Thymus (tissue), 11 donors: Measurements from ENCODE around the gene TSPYL6. TPM values are rescaled to one million over a fixed set of nuclear protein-coding genes. Genes with fewer than 3 reads are reported as not detected.

Experiments used
- DNase-seq, 9 donors: peaks; one replicate each; pipeline ENCODE4 v3.0.0-alpha.2; 2013; ENCODE audit warnings: low spot score in 9 of 9, low read depth in 6 of 9, missing footprints in 1 of 9
- H3K27ac ChIP-seq, 2 donors: one replicate each; pipeline ENCODE4 v1.5.1; 2013; ENCODE audit warnings: control low read depth in 1 of 2, low read depth in 1 of 2, low read length in 1 of 2, mild to moderate bottlenecking in 1 of 2, moderate library complexity in 1 of 2
- H3K27me3 ChIP-seq, 2 donors: one replicate each; pipeline ENCODE4 v1.5.1; 2013; ENCODE audit warnings: low read length in 1 of 2; ENCODE audit not compliant: control insufficient read depth in 2 of 2, insufficient read depth in 1 of 2
- H3K36me3 ChIP-seq, 2 donors: one replicate each; pipeline ENCODE4 v1.5.1; 2013; ENCODE audit warnings: low read length in 1 of 2, mild to moderate bottlenecking in 1 of 2, moderate library complexity in 1 of 2; ENCODE audit not compliant: control insufficient read depth in 2 of 2, insufficient read depth in 2 of 2
- H3K4me1 ChIP-seq, 2 donors: one replicate each; pipeline ENCODE4 v1.5.1; 2013; ENCODE audit warnings: low read length in 2 of 2; ENCODE audit not compliant: control insufficient read depth in 2 of 2, insufficient read depth in 2 of 2
- H3K4me3 ChIP-seq, 2 donors: one replicate each; pipeline ENCODE4 v1.5.1; 2013; ENCODE audit warnings: low read length in 2 of 2, control low read depth in 1 of 2, mild to moderate bottlenecking in 1 of 2
- H3K9me3 ChIP-seq, 2 donors: one replicate each; pipeline ENCODE4 v1.5.1; 2013; ENCODE audit warnings: low read length in 1 of 2, mild to moderate bottlenecking in 1 of 2; ENCODE audit not compliant: control insufficient read depth in 2 of 2, insufficient read depth in 1 of 2
- WGBS: extraction: QIAGEN DNeasy Blood & Tissue Kit; methylation state at CpG from one replicate; pipeline ENCODE4 v1.1.7; 2013; 5-methylcytosine and 5-hydroxymethylcytosine counted together
- polyA plus RNA-seq: library from polyadenylated mRNA; stranded (reverse); fragments of 200-250 nt; gene quantifications from one replicate; pipeline ENCODE4 v1.2.3, GENCODE V29; 2013
- total RNA-seq: library from RNA; stranded (reverse); fragments of 120-200 nt; gene quantifications from one replicate; pipeline ENCODE4 v1.2.4, GENCODE V29; 2013
- donor health status: healthy.

The TSPYL6 gene
- total and polyA plus RNA-seq, 2 donors = 0.02 TPM; not detected in 1

- H3K27ac ChIP-seq = no peak overlapping the region
- 94% methylated on average over 5 of the region's 5 CpGs for WGBS
- H3K4me3 ChIP-seq = no peak overlapping the region
- H3K36me3 ChIP-seq = no peaks in the 10 kb centered on the region
- H3K4me1 ChIP-seq = no peaks in the 10 kb centered on the region
- no peaks in the 10 kb centered on the region for H3K9me3 ChIP-seq
- no peaks in the 10 kb centered on the region for H3K27me3 ChIP-seq
- no peak for DNase-seq
These were observed 15.2 kb downstream of the TSPYL6 start for GRCh38 chr2:54240515-54241469.

GRCh38 chr2:54239427-54239826 lies 16.6 kb downstream of the TSPYL6 start:
- Histone ChIP-seq H3K9me3 (no peaks in the 10 kb centered on the region), H3K36me3 (no peaks in the 10 kb centered on the region), H3K27me3 (no peaks in the 10 kb centered on the region), H3K27ac (no peak overlapping the region), H3K4me1 (no peaks in the 10 kb centered on the region), H3K4me3 (no peak overlapping the region)
- DNase-seq = no peak
- 99% methylated on average over 1 of the region's 1 CpG for WGBS

GRCh38 chr2:54237428-54237827 lies 18.6 kb downstream of the TSPYL6 start:
- WGBS = over 99% methylated on average over 2 of the region's 2 CpGs
- Histone ChIP-seq H3K9me3 (no peaks in the 10 kb centered on the region), H3K4me3 (no peak overlapping the region), H3K27me3 (no peaks in the 10 kb centered on the region), H3K27ac (no peak overlapping the region), H3K36me3 (no peaks in the 10 kb centered on the region), H3K4me1 (no peaks in the 10 kb centered on the region)
- no peak for DNase-seq

- Histone ChIP-seq H3K4me1 (no peaks in the 10 kb centered on the region), H3K4me3 (no peak overlapping the region), H3K27me3 (no peaks in the 10 kb centered on the region), H3K36me3 (no peaks in the 10 kb centered on the region), H3K27ac (no peak overlapping the region), H3K9me3 (no peaks in the 10 kb centered on the region)
- 80% methylated on average over 4 of the region's 4 CpGs for WGBS
- DNase-seq = no peak
These were observed 22.0 kb downstream of the TSPYL6 start for GRCh38 chr2:54233832-54234649.

- no peak overlapping the region for H3K27ac ChIP-seq
- H3K4me1 ChIP-seq = no peaks in the 10 kb centered on the region
- WGBS = 95% methylated on average over 2 of the region's 2 CpGs
- H3K27me3 ChIP-seq = no peaks in the 10 kb centered on the region
- H3K4me3 ChIP-seq = no peak overlapping the region
- H3K9me3 ChIP-seq = no peaks in the 10 kb centered on the region
- H3K36me3 ChIP-seq = no peaks in the 10 kb centered on the region
- no peak for DNase-seq
These were observed 27.1 kb downstream of the TSPYL6 start for GRCh38 chr2:54228945-54229344.

GRCh38 chr2:54227798-54228197 lies 28.2 kb downstream of the TSPYL6 start:
- Histone ChIP-seq H3K4me1 (no peaks in the 10 kb centered on the region), H3K27me3 (no peaks in the 10 kb centered on the region), H3K4me3 (no peak overlapping the region), H3K9me3 (no peaks in the 10 kb centered on the region), H3K27ac (no peak overlapping the region), H3K36me3 (no peaks in the 10 kb centered on the region)
- DNase-seq = no peak

GRCh38 chr2:54226260-54226659 lies 29.8 kb downstream of the TSPYL6 start:
- DNase-seq = no peak
- Histone ChIP-seq H3K4me3 (no peak overlapping the region), H3K4me1 (no peaks in the 10 kb centered on the region), H3K27ac (no peak overlapping the region), H3K27me3 (no peaks in the 10 kb centered on the region), H3K36me3 (no peaks in the 10 kb centered on the region), H3K9me3 (no peaks in the 10 kb centered on the region)
- 99% methylated on average over 2 of the region's 2 CpGs for WGBS

GRCh38 chr2:54224997-54225396 lies 31.0 kb downstream of the TSPYL6 start:
- Histone ChIP-seq H3K36me3 (no peaks in the 10 kb centered on the region), H3K9me3 (no peaks in the 10 kb centered on the region), H3K4me1 (no peaks in the 10 kb centered on the region), H3K27me3 (no peaks in the 10 kb centered on the region), H3K27ac (no peak overlapping the region), H3K4me3 (no peak overlapping the region)
- 98% methylated on average over 2 of the region's 2 CpGs for WGBS
- no peak for DNase-seq

GRCh38 chr2:54213082-54213481 lies 42.9 kb downstream of the TSPYL6 start:
- no peaks in the 10 kb centered on the region for H3K4me1 ChIP-seq
- H3K4me3 ChIP-seq = no peak overlapping the region
- no peak overlapping the region for H3K27ac ChIP-seq
- no peaks in the 10 kb centered on the region for H3K36me3 ChIP-seq
- WGBS = 97% methylated on average over 4 of the region's 4 CpGs
- no peak for DNase-seq
- H3K9me3 ChIP-seq = no peaks in the 10 kb centered on the region
- H3K27me3 ChIP-seq = no peaks in the 10 kb centered on the region
